Mucosa of rectum (tissue), 2 donors: ENCODE data around the gene SMPD1.

Source experiments
- H3K27ac ChIP-seq, 2 donors: one replicate each; pipeline ENCODE4 v1.7.0; 2013; ENCODE audit warnings: inconsistent platforms in 2 of 2, low read depth in 2 of 2, low read length in 2 of 2
- H3K27me3 ChIP-seq, 2 donors: one replicate each; pipeline ENCODE4 v1.7.0; 2013; ENCODE audit warnings: low read length in 2 of 2; ENCODE audit not compliant: control insufficient read depth in 2 of 2, insufficient read depth in 2 of 2
- H3K36me3 ChIP-seq, 2 donors: one replicate each; pipeline ENCODE4 v1.7.0; 2013; ENCODE audit warnings: low read length in 2 of 2; ENCODE audit not compliant: control insufficient read depth in 2 of 2, insufficient read depth in 2 of 2
- H3K4me1 ChIP-seq, 2 donors: one replicate each; pipeline ENCODE4 v1.7.0; 2013; ENCODE audit warnings: low read length in 2 of 2, mild to moderate bottlenecking in 1 of 2; ENCODE audit not compliant: control insufficient read depth in 2 of 2, insufficient read depth in 2 of 2
- H3K4me3 ChIP-seq, 2 donors: one replicate each; pipeline ENCODE4 v1.7.0; 2013; ENCODE audit warnings: low read length in 2 of 2
- H3K9ac ChIP-seq, 2 donors: one replicate each; pipeline ENCODE4 v1.7.0; 2013; ENCODE audit warnings: low read length in 2 of 2, low read depth in 1 of 2, mild to moderate bottlenecking in 1 of 2
- H3K9me3 ChIP-seq, 2 donors: one replicate each; pipeline ENCODE4 v1.7.0; 2013; ENCODE audit warnings: low read length in 2 of 2; ENCODE audit not compliant: control insufficient read depth in 2 of 2
- donor health status: healthy.
- donor health status: Normal muscosa, but diverticular disease.

SMPD1 gene

DNA sequence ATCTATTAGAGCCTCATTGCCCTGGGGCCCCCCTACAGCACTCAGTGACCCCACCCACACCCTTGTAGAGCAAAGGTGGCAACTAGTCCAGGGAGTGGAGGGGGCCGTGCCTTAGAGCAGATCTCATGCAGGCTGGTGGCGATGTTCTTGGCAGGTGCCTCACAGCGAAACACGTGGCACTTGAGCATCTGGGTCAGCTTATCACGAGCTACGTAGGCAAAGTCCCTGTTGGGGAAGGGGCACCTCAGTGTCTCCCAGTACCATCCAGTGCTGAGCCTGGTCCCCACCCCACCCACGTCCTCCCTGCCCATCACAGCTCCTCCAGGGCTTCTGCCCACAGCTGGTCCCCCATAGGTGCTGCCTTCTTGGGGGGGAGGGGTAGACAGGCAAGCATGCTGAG is 11.2 kb downstream of the SMPD1 start:
- Histone ChIP-seq H3K9ac (no peak overlapping the region), H3K27ac (peak overlapping the region in 1 of 2 donors; percentile 32), H3K4me3 (no peak overlapping the region), H3K27me3 (no peaks in the 10 kb centered on the region), H3K4me1 (peaks cover 0 to 14% of the 10 kb centered on the region in 2 donors), H3K36me3 (peaks cover 0 to 4% of the 10 kb centered on the region in 2 donors), H3K9me3 (no peaks in the 10 kb centered on the region)

DNA sequence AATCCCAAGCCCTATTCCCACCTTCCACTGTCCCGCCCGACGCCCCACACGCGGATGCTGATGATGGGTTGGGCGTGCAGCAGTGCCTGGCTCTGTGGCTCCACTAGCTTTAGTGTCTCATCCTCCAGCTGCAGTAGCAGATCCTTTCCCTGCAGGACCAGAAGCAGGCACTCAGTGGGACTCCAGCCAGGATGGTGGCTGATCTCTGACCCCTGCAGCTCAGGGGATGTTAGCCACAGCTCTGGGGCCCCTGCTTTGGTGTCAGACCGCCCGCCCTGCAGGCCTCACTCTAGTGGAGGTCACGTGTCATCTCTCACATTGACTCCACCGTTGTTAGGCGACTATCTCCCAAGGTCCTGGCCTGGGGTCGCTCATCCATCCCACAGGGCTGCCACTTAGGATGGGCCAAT is 11.8 kb downstream of the SMPD1 start:
- no peaks in the 10 kb centered on the region for H3K27me3 ChIP-seq
- peak overlapping the region in 1 of 2 donors; percentile 58 for H3K27ac ChIP-seq
- H3K9ac ChIP-seq: no peak overlapping the region
- peaks cover 0 to 16% of the 10 kb centered on the region in 2 donors for H3K4me1 ChIP-seq
- H3K9me3 ChIP-seq: no peaks in the 10 kb centered on the region
- H3K4me3 ChIP-seq: no peak overlapping the region
- peaks cover 0 to 4% of the 10 kb centered on the region in 2 donors for H3K36me3 ChIP-seq

GRCh38 chr11:6402561-6402981 is 12.3 kb downstream of the SMPD1 start:
- H3K9ac ChIP-seq: no peak overlapping the region
- no peak overlapping the region for H3K4me3 ChIP-seq
- peak overlapping the region in 1 of 2 donors; percentile 58 for H3K27ac ChIP-seq
- peaks cover 0 to 16% of the 10 kb centered on the region in 2 donors for H3K4me1 ChIP-seq
- H3K9me3 ChIP-seq: no peaks in the 10 kb centered on the region
- no peaks in the 10 kb centered on the region for H3K27me3 ChIP-seq
- H3K36me3 ChIP-seq: peaks cover 0 to 4% of the 10 kb centered on the region in 2 donors

- Histone ChIP-seq H3K27me3 (no peaks in the 10 kb centered on the region), H3K4me3 (no peak overlapping the region), H3K9ac (no peak overlapping the region), H3K27ac (peak overlapping the region in 1 of 2 donors; percentile 58), H3K36me3 (peaks cover 0 to 2% of the 10 kb centered on the region in 2 donors), H3K4me1 (peaks cover 0 to 16% of the 10 kb centered on the region in 2 donors), H3K9me3 (no peaks in the 10 kb centered on the region)
These were observed 13.3 kb downstream of the SMPD1 start for GRCh38 chr11:6403539-6403938.

GRCh38 chr11:6404342-6405051 is 14.2 kb downstream of the SMPD1 start:
- Histone ChIP-seq H3K9ac (no peak overlapping the region), H3K9me3 (no peaks in the 10 kb centered on the region), H3K36me3 (peaks cover 0 to 5% of the 10 kb centered on the region in 2 donors), H3K4me1 (peaks cover 0 to 16% of the 10 kb centered on the region in 2 donors), H3K27ac (no peak overlapping the region), H3K27me3 (no peaks in the 10 kb centered on the region), H3K4me3 (no peak overlapping the region)

- no peak overlapping the region for H3K9ac ChIP-seq
- no peaks in the 10 kb centered on the region for H3K9me3 ChIP-seq
- peaks cover 0 to 5% of the 10 kb centered on the region in 2 donors for H3K36me3 ChIP-seq
- no peaks in the 10 kb centered on the region for H3K27me3 ChIP-seq
- peaks cover 0 to 16% of the 10 kb centered on the region in 2 donors for H3K4me1 ChIP-seq
- no peak overlapping the region for H3K27ac ChIP-seq
- no peak overlapping the region for H3K4me3 ChIP-seq
These were observed 14.9 kb downstream of the SMPD1 start for GRCh38 chr11:6405052-6405667.

DNA sequence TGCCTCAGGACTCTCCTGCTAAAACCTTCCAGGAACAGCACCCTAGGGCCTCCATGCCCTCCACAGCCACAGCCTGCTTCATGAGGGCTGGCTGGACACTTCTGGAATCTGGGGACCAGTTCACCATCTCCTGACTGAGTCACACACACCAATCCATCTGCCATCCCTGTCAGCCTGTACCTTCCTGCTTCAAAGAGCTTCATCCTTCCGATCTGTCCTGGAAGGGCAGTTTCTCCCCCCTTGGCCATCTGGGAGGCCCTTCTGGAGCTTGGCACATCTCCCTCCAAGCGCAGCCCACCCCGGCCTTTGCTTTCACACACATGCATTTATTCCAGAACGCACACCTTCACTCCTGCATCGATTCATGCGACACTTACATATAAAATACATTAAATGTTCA is 15.6 kb downstream of the SMPD1 start:
- H3K4me1 ChIP-seq: peaks cover 0 to 16% of the 10 kb centered on the region in 2 donors
- H3K4me3 ChIP-seq: no peak overlapping the region
- H3K36me3 ChIP-seq: peaks cover 0 to 5% of the 10 kb centered on the region in 2 donors
- peak overlapping the region in 1 of 2 donors; percentile 32 for H3K9ac ChIP-seq
- no peaks in the 10 kb centered on the region for H3K27me3 ChIP-seq
- no peaks in the 10 kb centered on the region for H3K9me3 ChIP-seq
- H3K27ac ChIP-seq: no peak overlapping the region

DNA sequence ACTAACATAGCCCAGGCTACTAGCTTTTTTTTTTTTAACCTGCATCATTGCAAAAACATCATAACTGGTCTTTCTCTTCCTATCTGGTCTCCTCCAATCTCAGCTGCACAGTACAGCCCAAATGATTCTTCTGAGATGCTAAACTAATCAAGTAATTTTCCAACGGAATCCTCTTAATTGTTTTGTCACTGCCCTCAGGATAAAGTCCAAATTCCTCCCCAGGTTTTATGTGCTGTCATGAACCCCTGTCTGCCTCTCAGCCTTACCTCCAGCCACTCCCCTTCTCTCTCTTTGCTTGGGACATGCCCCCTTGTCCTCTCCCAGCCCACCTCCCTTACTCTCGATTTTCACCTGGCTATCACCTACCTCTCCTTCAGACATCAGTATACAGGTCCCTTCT is 16.1 kb downstream of the SMPD1 start:
- peaks cover 0 to 5% of the 10 kb centered on the region in 2 donors for H3K36me3 ChIP-seq
- no peak overlapping the region for H3K9ac ChIP-seq
- H3K4me3 ChIP-seq: no peak overlapping the region
- H3K4me1 ChIP-seq: peaks cover 0 to 16% of the 10 kb centered on the region in 2 donors
- no peaks in the 10 kb centered on the region for H3K27me3 ChIP-seq
- H3K27ac ChIP-seq: no peak overlapping the region
- no peaks in the 10 kb centered on the region for H3K9me3 ChIP-seq

DNA sequence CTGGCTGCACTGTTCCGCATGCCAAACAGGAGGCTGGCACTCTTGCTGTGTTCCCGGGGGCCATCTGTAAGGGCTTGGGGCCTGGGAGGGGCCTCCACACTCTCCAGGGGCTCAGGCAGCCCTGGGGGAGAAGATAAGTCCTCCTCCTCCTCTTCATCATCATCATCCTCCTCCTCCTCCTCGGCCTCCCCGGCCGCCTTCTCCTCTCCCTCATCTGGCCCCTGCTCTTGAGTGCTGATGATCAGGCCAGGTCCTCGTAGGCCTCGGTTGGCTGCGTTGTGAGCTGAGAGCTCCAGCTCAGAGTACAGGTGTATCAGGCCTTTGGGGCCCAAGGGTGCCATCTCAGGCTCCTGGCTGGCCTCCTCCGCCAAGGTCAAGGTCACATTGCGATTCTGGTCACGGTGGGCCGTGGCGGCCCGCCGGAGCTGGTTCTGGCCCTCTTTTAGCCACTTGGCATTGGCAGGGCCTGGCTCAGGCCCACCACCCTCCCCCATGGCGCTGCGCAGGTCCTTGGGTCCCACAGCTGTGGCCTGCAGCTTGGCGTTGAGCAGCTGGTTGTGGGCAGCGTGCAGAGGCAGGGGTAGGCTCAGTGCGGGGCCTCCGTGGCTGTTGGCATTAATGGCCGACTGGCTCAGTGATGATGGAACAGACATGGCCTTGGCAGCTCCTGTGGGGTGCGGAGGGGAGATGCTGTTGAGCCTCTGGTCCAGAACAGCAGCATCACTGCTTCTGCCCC is 20.6 kb downstream of the SMPD1 start:
- Histone ChIP-seq H3K27me3 (no peaks in the 10 kb centered on the region), H3K9me3 (no peaks in the 10 kb centered on the region), H3K4me1 (peaks cover 0 to 2% of the 10 kb centered on the region in 2 donors), H3K27ac (no peak overlapping the region), H3K9ac (no peak overlapping the region), H3K4me3 (no peak overlapping the region), H3K36me3 (peaks cover 0 to 3% of the 10 kb centered on the region in 2 donors)

GRCh38 chr11:6411594-6412031 is 21.3 kb downstream of the SMPD1 start:
- H3K4me1 ChIP-seq: peaks cover 0 to under 1% of the 10 kb centered on the region in 2 donors
- no peak overlapping the region for H3K9ac ChIP-seq
- H3K36me3 ChIP-seq: peaks cover 0 to 3% of the 10 kb centered on the region in 2 donors
- H3K4me3 ChIP-seq: no peak overlapping the region
- no peaks in the 10 kb centered on the region for H3K27me3 ChIP-seq
- H3K27ac ChIP-seq: no peak overlapping the region
- no peaks in the 10 kb centered on the region for H3K9me3 ChIP-seq
